Right lobe of liver (tissue), 4 donors: ENCODE results near the gene TREX2.

Experiments used
- CTCF ChIP-seq, 4 donors: fragments of 200-600 bp in 3 of 4; fragments of 450-650 bp in 1 of 4; IDR thresholded peaks; one replicate each; pipeline versions ENCODE4 v1.5.1 to v1.8.0; 2016 to 2022; ENCODE audit warnings: antibody characterized with exemption in 4 of 4, mild to moderate bottlenecking in 2 of 4
- POLR2A ChIP-seq: fragments of 450-650 bp; IDR thresholded peaks from one replicate; pipeline ENCODE4 v1.6.1; 2017; ENCODE audit warnings: antibody characterized with exemption, mild to moderate bottlenecking
- donor health status: DM: no; HTN: no; CAD: no.
- donor health status: DM: no; HTN: no; CAD: no.
- donor health status: DM: no; HTN: yes; CAD: no.

DNA sequence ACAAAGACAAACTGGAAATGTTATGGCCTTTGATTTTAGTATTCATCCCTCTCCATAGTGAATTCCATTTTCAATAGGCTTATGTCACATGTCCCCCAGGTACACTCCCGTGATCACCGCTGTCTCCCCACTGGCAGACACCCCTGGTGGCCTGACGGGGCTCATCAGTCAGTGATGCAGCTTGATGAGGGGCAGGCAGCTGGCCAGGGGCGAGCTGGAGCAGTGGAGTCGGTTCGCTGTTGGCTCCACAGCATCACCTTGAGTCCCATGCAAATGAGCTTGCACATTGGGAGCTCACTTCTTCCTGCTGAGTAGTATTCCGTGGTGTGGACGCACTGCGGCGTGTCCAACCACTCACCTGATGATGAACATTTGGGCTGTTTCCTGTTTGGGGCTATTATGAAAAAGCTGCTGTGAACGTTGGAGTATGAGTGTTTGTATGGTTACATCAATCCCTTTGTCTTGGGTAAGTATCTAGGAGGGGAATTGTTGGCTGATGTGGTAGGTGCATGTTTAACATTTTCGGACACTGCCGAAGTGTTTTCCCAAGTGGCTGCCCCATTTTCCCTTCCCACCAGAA is 5.2 kb downstream of the TREX2 start:
- TF ChIP-seq CTCF (IDR thresholded peaks at IDR 0.05) (no peak), POLR2A (no peak)
